RWPE2 (cell line): ENCODE results near the gene MN1.
A peak's percentile ranks its signal among the peaks of the same experiment; 100 is the strongest.

ENCODE experiments used
- ATAC-seq: fragments of 200-7000 bp; cut with Tn5 transposase; 3 replicates; pipeline ENCODE4 v1.9.1; 2021; ENCODE audit warnings: low read depth
- DNase-seq: peaks from one replicate; pipeline ENCODE4 v3.0.0-alpha.2; 2020; ENCODE audit warnings: low spot score
- H3K27ac ChIP-seq: fragments of 450-650 bp; 2 replicates; pipeline ENCODE4 v1.5.1; 2017; ENCODE audit warnings: mild to moderate bottlenecking; ENCODE audit not compliant: poor library complexity, severe bottlenecking
- H3K27me3 ChIP-seq: fragments of 250-450 bp; sonication (Bioruptor Pico); 2 replicates; pipeline ENCODE4 v1.5.1; 2021; ENCODE audit warnings: mild to moderate bottlenecking, moderate library complexity; ENCODE audit not compliant: insufficient read depth, poor library complexity, severe bottlenecking
- H3K36me3 ChIP-seq: fragments of 250-450 bp; sonication (Bioruptor Pico); 2 replicates; pipeline ENCODE4 v1.5.1; 2020; ENCODE audit warnings: low read depth, mild to moderate bottlenecking, moderate library complexity
- H3K4me1 ChIP-seq: fragments of 250-450 bp; sonication (Bioruptor Pico); 2 replicates; pipeline ENCODE4 v1.5.1; 2021; ENCODE audit warnings: mild to moderate bottlenecking, moderate library complexity; ENCODE audit not compliant: insufficient read depth, poor library complexity, severe bottlenecking
- H3K4me3 ChIP-seq: fragments of 250-450 bp; sonication (Bioruptor Pico); 2 replicates; pipeline ENCODE4 v1.5.1; 2021; ENCODE audit warnings: mild to moderate bottlenecking, moderate library complexity; ENCODE audit not compliant: severe bottlenecking
- H3K9me3 ChIP-seq: fragments of 250-450 bp; sonication (Bioruptor Pico); 2 replicates; pipeline ENCODE4 v1.5.1; 2021; ENCODE audit warnings: mild to moderate bottlenecking, moderate library complexity; ENCODE audit not compliant: severe bottlenecking
- CTCF ChIP-seq: fragments of 450-650 bp; IDR thresholded peaks from one replicate; pipeline ENCODE4 v1.5.1; 2017; ENCODE audit warnings: mild to moderate bottlenecking, moderate library complexity; ENCODE audit not compliant: poor library complexity, severe bottlenecking

MN1 gene

GRCh38 chr22:27718186-27719035, 83.1 kb downstream of the MN1 start:
- no peak for TF ChIP-seq CTCF
- Histone ChIP-seq H3K27ac (peak overlapping the region; percentile 78), H3K27me3 (no peaks in the 10 kb centered on the region), H3K9me3 (no peaks in the 10 kb centered on the region), H3K36me3 (no peaks in the 10 kb centered on the region), H3K4me1 (peaks cover 29% of the 10 kb centered on the region), H3K4me3 (no peak overlapping the region)
- DNase-seq (peak; percentile 92), ATAC-seq (peak; percentile 97)

GRCh38 chr22:27717094-27717493, 84.5 kb downstream of the MN1 start:
- Histone ChIP-seq H3K27ac (peak overlapping the region; percentile 78), H3K4me1 (peaks cover 29% of the 10 kb centered on the region), H3K9me3 (no peaks in the 10 kb centered on the region), H3K27me3 (no peaks in the 10 kb centered on the region), H3K36me3 (no peaks in the 10 kb centered on the region), H3K4me3 (no peak overlapping the region)
- no peak for ATAC-seq
- DNase-seq, result no peak
- TF ChIP-seq CTCF, result no peak

GRCh38 chr22:27716074-27716473, 85.5 kb downstream of the MN1 start:
- H3K9me3 ChIP-seq, result no peaks in the 10 kb centered on the region
- H3K36me3 ChIP-seq, result no peaks in the 10 kb centered on the region
- DNase-seq (no peak), ATAC-seq (no peak)
- H3K4me1 ChIP-seq, result peaks cover 29% of the 10 kb centered on the region
- TF ChIP-seq CTCF, result no peak
- no peaks in the 10 kb centered on the region for H3K27me3 ChIP-seq
- H3K27ac ChIP-seq, result no peak overlapping the region
- H3K4me3 ChIP-seq, result no peak overlapping the region

GRCh38 chr22:27715106-27715505, 86.5 kb downstream of the MN1 start:
- Histone ChIP-seq H3K27ac (no peak overlapping the region), H3K36me3 (no peaks in the 10 kb centered on the region), H3K9me3 (no peaks in the 10 kb centered on the region), H3K4me1 (peaks cover 29% of the 10 kb centered on the region), H3K27me3 (no peaks in the 10 kb centered on the region), H3K4me3 (no peak overlapping the region)
- no peak for TF ChIP-seq CTCF
- ATAC-seq (no peak), DNase-seq (no peak)

GRCh38 chr22:27714068-27714467, 87.5 kb downstream of the MN1 start:
- H3K4me3 ChIP-seq, result no peak overlapping the region
- H3K9me3 ChIP-seq, result no peaks in the 10 kb centered on the region
- no peak for TF ChIP-seq CTCF
- no peaks in the 10 kb centered on the region for H3K27me3 ChIP-seq
- no peak overlapping the region for H3K27ac ChIP-seq
- peaks cover 20% of the 10 kb centered on the region for H3K4me1 ChIP-seq
- no peak for DNase-seq
- H3K36me3 ChIP-seq, result no peaks in the 10 kb centered on the region
- ATAC-seq, result no peak
